ENCODE data around the gene KRT33A.

Gene KRT33A

DNA sequence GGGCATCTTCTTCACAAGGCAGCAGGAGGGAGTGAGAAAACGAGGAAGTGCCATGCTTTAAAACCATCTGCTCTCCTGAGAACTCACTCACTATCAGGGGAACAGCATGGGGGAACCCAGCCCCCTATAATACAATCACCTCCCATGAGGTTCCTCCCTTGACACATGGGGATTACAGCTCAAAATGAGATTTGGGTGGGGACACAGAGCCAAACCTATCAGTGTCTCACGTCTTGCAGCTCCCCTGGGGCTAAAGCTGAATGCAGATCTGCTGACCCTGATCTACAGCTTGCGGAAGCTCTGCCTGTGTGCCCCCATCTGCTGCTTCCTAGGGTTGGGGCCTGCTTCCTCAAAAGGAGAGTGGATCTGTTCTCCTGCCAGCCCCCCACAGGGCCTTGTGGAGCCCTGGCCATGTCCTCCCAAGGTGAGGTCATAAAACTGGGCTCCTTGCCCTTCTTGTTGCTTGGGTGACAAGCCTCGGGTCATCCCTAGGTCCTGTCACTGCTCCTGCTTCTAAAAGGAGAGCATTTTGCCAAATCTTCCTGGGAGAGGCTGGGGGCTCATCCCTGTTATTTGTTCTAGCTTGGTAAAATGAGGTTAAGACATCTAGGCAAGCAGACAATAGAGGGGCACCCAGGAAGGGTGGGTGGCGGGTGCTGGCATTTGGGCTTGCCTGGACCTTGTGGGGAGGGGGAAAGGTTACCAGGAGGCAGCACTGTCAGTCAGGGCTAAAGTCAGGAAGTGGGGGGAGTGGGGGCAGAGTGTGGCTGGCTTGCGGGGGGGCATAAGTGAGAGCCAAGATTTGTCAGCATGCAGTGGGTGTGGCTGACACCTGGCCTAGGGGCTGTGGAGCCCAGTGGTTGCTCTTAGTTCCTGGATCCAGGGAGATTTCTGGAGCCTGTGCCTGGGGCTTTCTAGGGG, 16.0 kb downstream of the KRT33A start:
- H2BK5ac ChIP-seq (ENCODE audit: low read depth, low read length, poor library complexity, severe bottlenecking) = no peak overlapping the region
- H3K4me2 ChIP-seq (ENCODE audit: low read length, poor library complexity, severe bottlenecking) = no peak overlapping the region
- H2BK120ac ChIP-seq (ENCODE audit: low read depth, low read length) = no peak overlapping the region
- H2AFZ ChIP-seq (ENCODE audit: low read depth, low read length) = no peak overlapping the region
- H3K14ac ChIP-seq (ENCODE audit: low read length in 2 of 2) = no peak overlapping the region
- no peak overlapping the region for H3K4me3 ChIP-seq (ENCODE audit: insufficient read depth in 1 of 2, low read depth in 1 of 2, low read length in 2 of 2)
- H3K4me1 ChIP-seq (ENCODE audit: control insufficient read depth, insufficient read depth, low read depth, low read length) = peaks cover 8% of the 10 kb centered on the region
- DNase-seq = no peak
- no peak overlapping the region for H3K23ac ChIP-seq (ENCODE audit: low read length in 2 of 2)
- no peak overlapping the region for H3K9ac ChIP-seq (ENCODE audit: low read length)
- WGBS = 68% methylated on average over 6 of the region's 6 CpGs
- no peak overlapping the region for H3K18ac ChIP-seq (ENCODE audit: low read depth in 1 of 2, low read length in 2 of 2)
- no peak overlapping the region for H2BK12ac ChIP-seq (ENCODE audit: low read length in 2 of 2)
- H2AK5ac ChIP-seq (ENCODE audit: low read length, severe bottlenecking) = no peak overlapping the region
- no peaks in the 10 kb centered on the region for H3K79me1 ChIP-seq (replicated peaks; ENCODE audit: low read length, poor library complexity, severe bottlenecking)
- no peaks in the 10 kb centered on the region for H3K36me3 ChIP-seq (ENCODE audit: control insufficient read depth in 1 of 2, insufficient read depth in 2 of 2, low read depth in 1 of 2, low read length in 2 of 2)
- H3K9me3 ChIP-seq (ENCODE audit: control insufficient read depth, low read length) = no peaks in the 10 kb centered on the region
- H4K8ac ChIP-seq (ENCODE audit: low read length) = no peak overlapping the region
- H3K27me3 ChIP-seq (ENCODE audit: control insufficient read depth in 1 of 2, insufficient read depth in 1 of 2, low read length in 2 of 2) = peaks cover 0 to 36% of the 10 kb centered on the region in 2 experiments
- no peak overlapping the region for H3K4ac ChIP-seq (ENCODE audit: low read depth in 1 of 2, low read length in 2 of 2)
- H3K27ac ChIP-seq (ENCODE audit: low read length, poor library complexity, severe bottlenecking) = no peak overlapping the region
- H4K91ac ChIP-seq (ENCODE audit: low read length) = no peak overlapping the region
- H2BK15ac ChIP-seq (ENCODE audit: low read depth, poor library complexity, severe bottlenecking) = no peak overlapping the region

DNA sequence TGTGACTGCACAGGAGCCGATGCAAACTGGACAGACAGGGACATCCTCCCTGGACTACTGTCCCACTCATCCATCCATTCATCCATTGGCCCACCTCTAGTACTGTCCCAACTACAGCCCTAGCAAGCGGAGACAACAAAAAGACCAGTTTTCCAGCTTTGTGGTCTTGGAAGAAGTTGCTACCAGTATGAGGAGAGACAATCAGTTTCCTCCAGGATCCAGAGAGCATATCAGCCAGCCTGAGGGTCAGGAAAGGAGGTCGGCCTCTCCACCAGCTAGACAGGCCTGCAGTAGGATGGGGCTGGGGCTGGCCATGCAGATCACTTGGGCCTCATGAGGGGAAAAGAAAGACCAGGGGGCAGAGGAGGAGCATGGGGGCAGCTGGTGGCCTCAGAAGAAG, 16.8 kb downstream of the KRT33A start:
- 92% methylated on average over 3 of the region's 3 CpGs for WGBS
- Histone ChIP-seq H2AK5ac (ENCODE audit: low read length, severe bottlenecking) (no peak overlapping the region), H3K4me2 (ENCODE audit: low read length, poor library complexity, severe bottlenecking) (no peak overlapping the region), H2BK12ac (ENCODE audit: low read length in 2 of 2) (no peak overlapping the region), H3K9me3 (ENCODE audit: control insufficient read depth, low read length) (no peaks in the 10 kb centered on the region), H3K27me3 (ENCODE audit: control insufficient read depth in 1 of 2, insufficient read depth in 1 of 2, low read length in 2 of 2) (peaks cover 0 to 29% of the 10 kb centered on the region in 2 experiments), H3K4me3 (ENCODE audit: insufficient read depth in 1 of 2, low read depth in 1 of 2, low read length in 2 of 2) (no peak overlapping the region), H3K4ac (ENCODE audit: low read depth in 1 of 2, low read length in 2 of 2) (no peak overlapping the region), H3K9ac (ENCODE audit: low read length) (no peak overlapping the region), H3K4me1 (ENCODE audit: control insufficient read depth, insufficient read depth, low read depth, low read length) (peaks cover 12% of the 10 kb centered on the region), H3K27ac (ENCODE audit: low read length, poor library complexity, severe bottlenecking) (no peak overlapping the region), H4K91ac (ENCODE audit: low read length) (no peak overlapping the region), H2BK120ac (ENCODE audit: low read depth, low read length) (no peak overlapping the region), H2BK5ac (ENCODE audit: low read depth, low read length, poor library complexity, severe bottlenecking) (no peak overlapping the region), H3K79me1 (replicated peaks; ENCODE audit: low read length, poor library complexity, severe bottlenecking) (no peaks in the 10 kb centered on the region), H3K23ac (ENCODE audit: low read length in 2 of 2) (no peak overlapping the region), H2BK15ac (ENCODE audit: low read depth, poor library complexity, severe bottlenecking) (no peak overlapping the region), H3K14ac (ENCODE audit: low read length in 2 of 2) (no peak overlapping the region), H3K18ac (ENCODE audit: low read depth in 1 of 2, low read length in 2 of 2) (no peak overlapping the region), H4K8ac (ENCODE audit: low read length) (no peak overlapping the region), H3K36me3 (ENCODE audit: control insufficient read depth in 1 of 2, insufficient read depth in 2 of 2, low read depth in 1 of 2, low read length in 2 of 2) (no peaks in the 10 kb centered on the region), H2AFZ (ENCODE audit: low read depth, low read length) (no peak overlapping the region)
- no peak for DNase-seq

DNA sequence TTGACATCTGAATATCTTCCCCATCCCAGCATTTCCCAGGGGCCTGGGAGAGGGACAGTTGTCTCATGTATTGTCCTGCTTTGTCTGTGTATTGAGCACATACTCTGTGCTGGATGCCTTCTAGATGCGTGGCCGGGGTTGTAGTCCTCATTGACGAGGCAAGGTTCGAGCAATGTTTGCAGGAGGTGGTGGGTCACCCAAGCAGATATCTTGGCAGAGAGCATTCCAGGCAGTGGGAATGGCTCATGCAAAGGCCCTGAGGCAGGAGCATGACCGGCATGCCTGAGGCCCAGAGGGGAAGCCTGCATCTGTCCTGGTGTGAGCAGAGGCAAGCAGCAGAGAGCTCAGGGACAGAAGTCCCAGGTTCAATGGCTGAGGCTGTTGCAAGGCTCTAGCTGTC, 17.5 kb downstream of the KRT33A start:
- H2AFZ ChIP-seq (ENCODE audit: low read depth, low read length) = no peak overlapping the region
- no peaks in the 10 kb centered on the region for H3K79me1 ChIP-seq (replicated peaks; ENCODE audit: low read length, poor library complexity, severe bottlenecking)
- DNase-seq = no peak
- H3K27me3 ChIP-seq (ENCODE audit: control insufficient read depth in 1 of 2, insufficient read depth in 1 of 2, low read length in 2 of 2) = peaks cover 0 to 29% of the 10 kb centered on the region in 2 experiments
- no peak overlapping the region for H3K9ac ChIP-seq (ENCODE audit: low read length)
- H3K36me3 ChIP-seq (ENCODE audit: control insufficient read depth in 1 of 2, insufficient read depth in 2 of 2, low read depth in 1 of 2, low read length in 2 of 2) = no peaks in the 10 kb centered on the region
- H4K8ac ChIP-seq (ENCODE audit: low read length) = no peak overlapping the region
- H2BK120ac ChIP-seq (ENCODE audit: low read depth, low read length) = no peak overlapping the region
- no peak overlapping the region for H2BK5ac ChIP-seq (ENCODE audit: low read depth, low read length, poor library complexity, severe bottlenecking)
- H3K4me1 ChIP-seq (ENCODE audit: control insufficient read depth, insufficient read depth, low read depth, low read length) = peaks cover 13% of the 10 kb centered on the region
- no peak overlapping the region for H3K4ac ChIP-seq (ENCODE audit: low read depth in 1 of 2, low read length in 2 of 2)
- H3K4me2 ChIP-seq (ENCODE audit: low read length, poor library complexity, severe bottlenecking) = no peak overlapping the region
- no peak overlapping the region for H2BK15ac ChIP-seq (ENCODE audit: low read depth, poor library complexity, severe bottlenecking)
- 96% methylated on average over 5 of the region's 5 CpGs for WGBS
- no peak overlapping the region for H3K23ac ChIP-seq (ENCODE audit: low read length in 2 of 2)
- H3K4me3 ChIP-seq (ENCODE audit: insufficient read depth in 1 of 2, low read depth in 1 of 2, low read length in 2 of 2) = peak overlapping the region in 1 of 2 experiments; percentile 9
- H4K91ac ChIP-seq (ENCODE audit: low read length) = no peak overlapping the region
- no peaks in the 10 kb centered on the region for H3K9me3 ChIP-seq (ENCODE audit: control insufficient read depth, low read length)
- peak overlapping the region in 1 of 2 experiments; percentile 18 for H3K14ac ChIP-seq (ENCODE audit: low read length in 2 of 2)
- H3K18ac ChIP-seq (ENCODE audit: low read depth in 1 of 2, low read length in 2 of 2) = no peak overlapping the region
- H2AK5ac ChIP-seq (ENCODE audit: low read length, severe bottlenecking) = no peak overlapping the region
- H2BK12ac ChIP-seq (ENCODE audit: low read length in 2 of 2) = no peak overlapping the region
- no peak overlapping the region for H3K27ac ChIP-seq (ENCODE audit: low read length, poor library complexity, severe bottlenecking)

DNA sequence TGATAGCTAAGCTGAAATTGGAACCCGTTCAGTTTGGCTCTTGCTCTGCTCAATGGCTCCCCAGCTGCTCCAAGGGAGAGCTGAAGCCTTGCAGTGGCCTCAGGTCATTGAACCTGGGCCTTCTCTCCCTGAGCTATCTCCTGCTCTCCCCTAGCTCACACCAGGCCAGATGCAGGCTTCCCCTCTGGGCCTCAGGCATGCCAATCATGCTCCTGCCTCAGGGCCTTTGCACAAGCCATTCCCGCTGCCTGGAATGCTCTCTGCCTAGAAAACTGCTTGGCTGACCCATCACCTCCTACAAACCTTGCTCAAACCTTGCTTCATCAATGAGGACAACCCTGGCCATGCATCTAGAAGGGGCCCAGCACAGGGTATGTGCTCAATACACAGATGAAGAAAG, 18.4 kb downstream of the KRT33A start:
- Histone ChIP-seq H3K79me1 (replicated peaks; ENCODE audit: low read length, poor library complexity, severe bottlenecking) (no peaks in the 10 kb centered on the region), H3K23ac (ENCODE audit: low read length in 2 of 2) (no peak overlapping the region), H3K27ac (ENCODE audit: low read length, poor library complexity, severe bottlenecking) (no peak overlapping the region), H3K27me3 (ENCODE audit: control insufficient read depth in 1 of 2, insufficient read depth in 1 of 2, low read length in 2 of 2) (peaks cover 0 to 29% of the 10 kb centered on the region in 2 experiments), H2AK5ac (ENCODE audit: low read length, severe bottlenecking) (no peak overlapping the region), H2BK5ac (ENCODE audit: low read depth, low read length, poor library complexity, severe bottlenecking) (no peak overlapping the region), H3K14ac (ENCODE audit: low read length in 2 of 2) (no peak overlapping the region), H4K8ac (ENCODE audit: low read length) (no peak overlapping the region), H3K9me3 (ENCODE audit: control insufficient read depth, low read length) (no peaks in the 10 kb centered on the region), H3K4ac (ENCODE audit: low read depth in 1 of 2, low read length in 2 of 2) (no peak overlapping the region), H3K9ac (ENCODE audit: low read length) (no peak overlapping the region), H3K36me3 (ENCODE audit: control insufficient read depth in 1 of 2, insufficient read depth in 2 of 2, low read depth in 1 of 2, low read length in 2 of 2) (no peaks in the 10 kb centered on the region), H2AFZ (ENCODE audit: low read depth, low read length) (no peak overlapping the region), H3K4me3 (ENCODE audit: insufficient read depth in 1 of 2, low read depth in 1 of 2, low read length in 2 of 2) (no peak overlapping the region), H3K4me2 (ENCODE audit: low read length, poor library complexity, severe bottlenecking) (no peak overlapping the region), H2BK12ac (ENCODE audit: low read length in 2 of 2) (no peak overlapping the region), H3K4me1 (ENCODE audit: control insufficient read depth, insufficient read depth, low read depth, low read length) (peaks cover 17% of the 10 kb centered on the region), H4K91ac (ENCODE audit: low read length) (no peak overlapping the region), H2BK120ac (ENCODE audit: low read depth, low read length) (no peak overlapping the region), H2BK15ac (ENCODE audit: low read depth, poor library complexity, severe bottlenecking) (no peak overlapping the region), H3K18ac (ENCODE audit: low read depth in 1 of 2, low read length in 2 of 2) (no peak overlapping the region)
- DNase-seq = no peak
- 60% methylated on average over 2 of the region's 2 CpGs for WGBS

All from mesenchymal stem cell (in vitro differentiated cells and primary cell).